ENCODE data around the gene STXBP6. TPM values are rescaled to one million over a fixed set of nuclear protein-coding genes. Genes with fewer than 3 reads are reported as not detected.

STXBP6 gene
- polyA plus RNA-seq, 2 donors, result 1.9 to 2.2 TPM

DNA sequence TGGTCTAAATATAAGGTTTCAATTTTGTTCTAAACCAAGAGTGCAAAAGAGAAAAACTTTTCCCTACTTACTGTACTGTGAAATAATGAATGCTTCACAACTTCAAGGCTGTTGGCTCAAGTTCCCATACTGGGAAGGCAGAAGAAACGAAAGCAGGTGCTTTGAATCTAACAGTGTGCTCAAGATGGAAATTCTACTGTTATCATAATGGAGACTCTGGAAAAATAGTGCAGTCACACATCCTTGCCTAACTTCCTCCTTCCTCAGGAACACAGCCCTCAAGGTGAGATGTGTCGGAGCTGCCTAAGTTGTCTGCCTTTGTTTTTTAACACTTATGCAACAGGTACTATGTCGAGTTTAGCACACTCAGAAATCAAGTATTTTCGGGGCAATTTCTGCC is 131.1 kb downstream of the STXBP6 start:
- no peak overlapping the region for H3K27ac ChIP-seq (ENCODE audit: low read depth in 2 of 2, low read length in 1 of 2)
- H3K9me3 ChIP-seq (ENCODE audit: control insufficient read depth in 2 of 2, insufficient read depth in 1 of 2, low read depth in 1 of 2, low read length in 1 of 2), result no peaks in the 10 kb centered on the region
- no peaks in the 10 kb centered on the region for H3K36me3 ChIP-seq (ENCODE audit: control insufficient read depth in 2 of 2, insufficient read depth in 2 of 2, low read length in 1 of 2)
- 59 to 68% methylated on average over 4 of the region's 4 CpGs for WGBS, 2 donors
- no peak overlapping the region for H3K4me3 ChIP-seq (ENCODE audit: low read depth in 1 of 2, low read length in 2 of 2)
- no peaks in the 10 kb centered on the region for H3K27me3 ChIP-seq (ENCODE audit: control insufficient read depth in 1 of 2, insufficient read depth in 2 of 2, low read length in 2 of 2)
- no peaks in the 10 kb centered on the region for H3K4me1 ChIP-seq (ENCODE audit: control insufficient read depth in 2 of 2, insufficient read depth in 2 of 2, low read length in 1 of 2)

DNA sequence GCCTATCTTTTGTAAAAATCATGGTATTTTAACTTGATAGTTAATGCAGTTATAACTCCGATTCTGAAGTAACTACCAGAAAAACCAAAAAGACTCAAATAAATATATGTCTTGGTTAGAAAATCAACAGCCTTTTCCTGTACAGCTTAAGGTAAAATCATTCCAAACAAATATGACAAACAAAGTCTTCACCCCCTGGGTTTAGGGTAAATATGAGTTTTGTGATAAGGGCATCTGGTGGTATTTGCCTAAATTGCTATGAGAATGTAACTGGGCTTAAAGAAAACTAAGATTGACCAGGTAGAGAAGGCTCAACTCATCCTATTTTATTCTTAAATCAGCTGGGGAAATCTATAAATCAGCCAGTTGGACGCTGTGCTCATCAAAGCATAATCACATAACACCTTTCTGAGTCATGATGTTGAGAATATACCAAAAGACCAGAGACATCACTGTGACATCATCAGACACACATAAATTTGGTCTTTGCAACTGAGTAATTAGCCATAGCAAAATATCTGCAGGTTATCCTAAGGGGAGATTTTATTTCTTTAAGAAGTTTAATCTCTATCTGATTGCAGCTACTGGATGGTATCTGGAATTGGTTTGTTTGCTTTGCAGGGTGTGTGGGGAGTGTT is 133.9 kb downstream of the STXBP6 start:
- H3K4me3 ChIP-seq (ENCODE audit: low read depth in 1 of 2, low read length in 2 of 2), result no peak overlapping the region
- no peaks in the 10 kb centered on the region for H3K9me3 ChIP-seq (ENCODE audit: control insufficient read depth in 2 of 2, insufficient read depth in 1 of 2, low read depth in 1 of 2, low read length in 1 of 2)
- H3K36me3 ChIP-seq (ENCODE audit: control insufficient read depth in 2 of 2, insufficient read depth in 2 of 2, low read length in 1 of 2), result no peaks in the 10 kb centered on the region
- no peaks in the 10 kb centered on the region for H3K27me3 ChIP-seq (ENCODE audit: control insufficient read depth in 1 of 2, insufficient read depth in 2 of 2, low read length in 2 of 2)
- no peak overlapping the region for H3K27ac ChIP-seq (ENCODE audit: low read depth in 2 of 2, low read length in 1 of 2)
- H3K4me1 ChIP-seq (ENCODE audit: control insufficient read depth in 2 of 2, insufficient read depth in 2 of 2, low read length in 1 of 2), result no peaks in the 10 kb centered on the region
- WGBS, 2 donors, result 68 to 70% methylated on average over 2 of the region's 2 CpGs

DNA sequence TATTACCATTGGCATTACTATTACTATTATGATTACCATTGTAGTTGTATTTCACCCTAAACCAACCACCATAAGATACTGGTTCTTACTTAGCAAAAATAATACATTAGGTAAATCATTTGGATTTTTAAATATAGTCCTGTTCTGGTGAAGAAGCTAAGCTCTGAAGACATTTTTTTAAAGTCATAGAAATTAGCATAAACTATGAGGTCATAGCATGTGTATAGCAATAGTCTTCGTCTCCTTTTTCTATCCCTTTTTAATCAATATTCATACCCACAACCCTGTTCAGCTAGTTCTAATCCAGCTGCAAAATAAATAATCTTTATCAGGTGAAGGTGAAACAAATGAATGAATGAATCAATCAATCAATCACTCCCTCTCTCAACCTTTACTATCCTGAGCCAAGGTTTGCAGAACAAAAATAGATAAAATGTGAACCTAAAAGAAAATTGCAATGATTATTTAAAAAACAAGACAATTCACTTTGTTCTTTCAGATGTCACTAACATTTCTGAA is 134.5 kb downstream of the STXBP6 start:
- WGBS, 2 donors, result 69 to 89% methylated on average over 1 of the region's 1 CpG
- H3K9me3 ChIP-seq (ENCODE audit: control insufficient read depth in 2 of 2, insufficient read depth in 1 of 2, low read depth in 1 of 2, low read length in 1 of 2), result no peaks in the 10 kb centered on the region
- H3K4me3 ChIP-seq (ENCODE audit: low read depth in 1 of 2, low read length in 2 of 2), result no peak overlapping the region

DNA sequence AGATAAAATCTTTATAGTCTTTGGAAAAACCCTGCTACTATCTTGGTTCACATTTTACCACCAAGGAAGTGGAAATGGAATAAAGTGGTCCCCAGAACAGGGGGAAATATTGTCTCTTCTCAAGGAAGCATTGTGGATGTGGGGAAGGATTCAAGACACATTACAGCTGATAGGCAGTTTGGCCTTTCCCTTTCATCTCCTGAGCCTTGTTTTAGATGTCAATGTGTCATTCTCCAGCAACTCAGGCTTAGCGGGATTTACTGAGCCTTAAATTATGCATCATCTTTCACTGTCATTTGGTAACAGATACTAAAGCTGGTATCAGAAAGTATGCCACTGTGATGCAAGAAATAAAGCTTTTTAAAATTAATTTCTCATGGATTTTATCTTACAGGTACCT is 136.2 kb downstream of the STXBP6 start:
- H3K4me3 ChIP-seq (ENCODE audit: low read depth in 1 of 2, low read length in 2 of 2), result no peak overlapping the region
- 68% methylated on average over 1 of the region's 1 CpG for WGBS, 2 donors
- H3K36me3 ChIP-seq (ENCODE audit: control insufficient read depth in 2 of 2, insufficient read depth in 2 of 2, low read length in 1 of 2), result no peaks in the 10 kb centered on the region
- H3K4me1 ChIP-seq (ENCODE audit: control insufficient read depth in 2 of 2, insufficient read depth in 2 of 2, low read length in 1 of 2), result no peaks in the 10 kb centered on the region
- no peaks in the 10 kb centered on the region for H3K27me3 ChIP-seq (ENCODE audit: control insufficient read depth in 1 of 2, insufficient read depth in 2 of 2, low read length in 2 of 2)
- no peak overlapping the region for H3K27ac ChIP-seq (ENCODE audit: low read depth in 2 of 2, low read length in 1 of 2)
- no peaks in the 10 kb centered on the region for H3K9me3 ChIP-seq (ENCODE audit: control insufficient read depth in 2 of 2, insufficient read depth in 1 of 2, low read depth in 1 of 2, low read length in 1 of 2)

More for the DNA sequence above, 134.5 kb downstream of the STXBP6 start:
- H3K4me1 ChIP-seq (ENCODE audit: control insufficient read depth in 2 of 2, insufficient read depth in 2 of 2, low read length in 1 of 2), result no peaks in the 10 kb centered on the region
- H3K27ac ChIP-seq (ENCODE audit: low read depth in 2 of 2, low read length in 1 of 2), result no peak overlapping the region
- H3K27me3 ChIP-seq (ENCODE audit: control insufficient read depth in 1 of 2, insufficient read depth in 2 of 2, low read length in 2 of 2), result no peaks in the 10 kb centered on the region
- H3K36me3 ChIP-seq (ENCODE audit: control insufficient read depth in 2 of 2, insufficient read depth in 2 of 2, low read length in 1 of 2), result no peaks in the 10 kb centered on the region

DNA sequence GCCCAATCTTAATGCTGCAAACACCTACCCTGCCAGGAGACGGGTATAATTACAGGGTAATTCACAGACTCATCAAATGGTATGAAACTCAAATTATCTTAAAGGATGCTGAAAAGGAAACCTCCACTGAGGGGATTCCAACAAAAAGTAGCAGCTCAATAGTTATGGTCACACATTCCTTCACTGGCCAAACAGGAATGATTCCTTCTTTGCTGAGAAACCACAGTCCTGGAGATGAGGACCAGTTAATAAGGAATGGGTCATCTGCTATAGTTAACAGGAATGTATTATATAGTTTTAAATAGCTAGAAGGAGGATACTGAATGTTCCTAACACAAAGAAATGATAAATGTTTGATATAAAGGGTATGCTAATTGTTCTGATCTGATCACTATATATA is 136.9 kb downstream of the STXBP6 start:
- Histone ChIP-seq H3K4me1 (ENCODE audit: control insufficient read depth in 2 of 2, insufficient read depth in 2 of 2, low read length in 1 of 2) (no peaks in the 10 kb centered on the region), H3K4me3 (ENCODE audit: low read depth in 1 of 2, low read length in 2 of 2) (no peak overlapping the region), H3K27me3 (ENCODE audit: control insufficient read depth in 1 of 2, insufficient read depth in 2 of 2, low read length in 2 of 2) (no peaks in the 10 kb centered on the region), H3K9me3 (ENCODE audit: control insufficient read depth in 2 of 2, insufficient read depth in 1 of 2, low read depth in 1 of 2, low read length in 1 of 2) (no peaks in the 10 kb centered on the region), H3K27ac (ENCODE audit: low read depth in 2 of 2, low read length in 1 of 2) (no peak overlapping the region), H3K36me3 (ENCODE audit: control insufficient read depth in 2 of 2, insufficient read depth in 2 of 2, low read length in 1 of 2) (no peaks in the 10 kb centered on the region)
- WGBS, 2 donors, result 88 to 93% methylated on average over 1 of the region's 1 CpG

DNA sequence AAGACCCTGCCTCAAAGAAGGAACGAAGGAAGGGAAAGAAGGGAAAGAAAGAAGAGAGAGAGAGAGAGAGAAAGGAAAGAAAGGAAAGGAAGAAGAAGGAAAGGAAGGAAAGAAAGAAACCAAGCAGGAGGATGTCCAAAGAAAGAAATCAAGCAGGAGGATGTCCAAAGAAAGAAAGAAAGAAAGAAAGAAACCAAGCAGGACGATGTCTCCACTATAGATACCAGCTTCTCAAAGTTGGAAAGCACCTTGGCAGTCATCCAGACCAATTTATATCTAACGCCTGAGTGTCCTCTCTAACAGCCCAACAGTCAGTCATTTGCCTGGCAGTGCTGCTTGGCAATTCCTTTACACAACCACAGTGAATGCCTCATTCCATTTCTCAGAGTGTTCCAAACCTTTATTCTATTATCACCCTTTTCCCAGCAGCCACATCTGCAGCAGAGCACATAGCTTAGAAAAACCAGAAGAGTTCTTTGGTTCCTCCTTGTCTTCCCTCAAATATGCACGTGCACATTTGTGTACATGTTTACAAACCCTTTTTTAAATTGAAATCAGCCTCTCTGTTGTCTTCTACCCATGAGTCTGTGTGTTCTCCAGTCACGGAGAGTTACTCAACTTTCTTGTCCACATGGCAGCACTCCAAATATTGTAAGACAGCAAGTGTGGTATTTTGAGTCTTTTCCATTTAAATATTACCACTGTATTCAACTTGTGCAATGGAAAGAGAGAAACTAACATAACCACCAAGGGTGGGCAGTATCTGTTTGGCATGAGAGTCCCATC is 138.4 kb downstream of the STXBP6 start:
- H3K4me1 ChIP-seq (ENCODE audit: control insufficient read depth in 2 of 2, insufficient read depth in 2 of 2, low read length in 1 of 2), result no peaks in the 10 kb centered on the region
- no peaks in the 10 kb centered on the region for H3K9me3 ChIP-seq (ENCODE audit: control insufficient read depth in 2 of 2, insufficient read depth in 1 of 2, low read depth in 1 of 2, low read length in 1 of 2)
- no peaks in the 10 kb centered on the region for H3K27me3 ChIP-seq (ENCODE audit: control insufficient read depth in 1 of 2, insufficient read depth in 2 of 2, low read length in 2 of 2)
- 28 to 33% methylated on average over 5 of the region's 5 CpGs for WGBS, 2 donors
- no peak overlapping the region for H3K27ac ChIP-seq (ENCODE audit: low read depth in 2 of 2, low read length in 1 of 2)
- H3K36me3 ChIP-seq (ENCODE audit: control insufficient read depth in 2 of 2, insufficient read depth in 2 of 2, low read length in 1 of 2), result no peaks in the 10 kb centered on the region
- no peak overlapping the region for H3K4me3 ChIP-seq (ENCODE audit: low read depth in 1 of 2, low read length in 2 of 2)

DNA sequence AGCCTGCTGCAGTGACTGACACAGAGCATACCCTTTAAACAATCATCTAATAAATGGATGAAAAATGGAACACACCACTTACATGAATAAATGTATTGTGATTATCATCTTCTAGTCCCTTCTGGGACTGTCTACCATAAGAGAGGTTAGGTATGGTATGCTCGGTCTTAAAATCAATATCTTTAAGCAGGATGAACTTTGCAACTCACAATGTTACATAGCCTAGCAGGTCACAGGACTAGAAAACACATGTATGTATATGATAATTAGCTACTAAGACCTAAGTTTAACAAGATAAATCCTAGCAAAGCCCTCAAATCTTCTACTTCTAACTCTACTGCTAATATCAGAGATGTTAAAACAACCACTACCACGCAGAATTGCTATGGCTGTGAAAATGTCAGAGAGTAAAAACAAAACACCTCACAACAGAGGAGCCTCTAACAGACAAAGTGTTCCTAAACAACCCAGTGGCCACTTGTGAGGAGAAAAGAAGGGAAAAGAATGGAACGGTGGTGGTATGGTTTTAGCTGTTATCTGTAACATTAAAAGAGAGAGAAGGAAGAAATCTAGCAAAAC is 139.4 kb downstream of the STXBP6 start:
- Histone ChIP-seq H3K36me3 (ENCODE audit: control insufficient read depth in 2 of 2, insufficient read depth in 2 of 2, low read length in 1 of 2) (no peaks in the 10 kb centered on the region), H3K4me1 (ENCODE audit: control insufficient read depth in 2 of 2, insufficient read depth in 2 of 2, low read length in 1 of 2) (no peaks in the 10 kb centered on the region), H3K4me3 (ENCODE audit: low read depth in 1 of 2, low read length in 2 of 2) (no peak overlapping the region), H3K27me3 (ENCODE audit: control insufficient read depth in 1 of 2, insufficient read depth in 2 of 2, low read length in 2 of 2) (no peaks in the 10 kb centered on the region), H3K27ac (ENCODE audit: low read depth in 2 of 2, low read length in 1 of 2) (no peak overlapping the region), H3K9me3 (ENCODE audit: control insufficient read depth in 2 of 2, insufficient read depth in 1 of 2, low read depth in 1 of 2, low read length in 1 of 2) (no peaks in the 10 kb centered on the region)
- WGBS, 2 donors, result 84 to 91% methylated on average over 3 of the region's 3 CpGs

DNA sequence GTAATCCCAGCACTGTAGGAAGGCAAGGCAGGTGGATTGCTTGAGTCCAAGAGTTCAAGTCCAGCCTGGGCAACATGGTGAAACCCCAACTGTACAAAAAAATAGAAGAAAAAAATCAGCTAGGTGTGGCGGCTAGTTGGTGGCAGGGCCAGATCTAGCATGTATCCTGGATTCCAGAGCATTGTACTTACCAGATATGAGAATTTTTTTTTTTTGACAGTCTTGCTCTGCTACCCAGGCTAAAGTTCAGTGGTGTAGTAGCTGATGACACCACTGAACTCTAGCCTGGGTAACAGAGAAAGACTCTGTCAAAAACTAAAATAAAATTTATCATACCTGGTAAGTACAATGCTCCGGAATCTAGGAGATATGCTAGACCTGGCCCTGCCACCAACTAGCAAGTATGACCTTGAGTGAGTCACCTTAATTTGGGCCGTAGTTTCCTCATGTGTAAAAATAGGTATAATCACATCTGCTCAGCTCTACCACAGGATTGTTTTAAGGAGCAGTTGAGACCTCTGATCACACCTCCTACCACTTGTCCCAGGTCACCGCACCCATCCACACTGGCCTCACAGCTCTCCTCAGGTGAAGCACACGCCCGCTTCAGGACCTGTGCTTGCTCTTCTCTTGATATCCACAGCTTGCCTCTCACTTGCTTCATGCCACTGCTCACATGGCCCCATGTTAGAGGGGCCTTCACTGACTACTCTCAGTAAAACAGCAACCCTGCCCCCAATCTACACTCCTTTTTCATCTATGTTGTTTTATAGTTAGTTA is 140.2 kb downstream of the STXBP6 start:
- Histone ChIP-seq H3K4me3 (ENCODE audit: low read depth in 1 of 2, low read length in 2 of 2) (no peak overlapping the region), H3K36me3 (ENCODE audit: control insufficient read depth in 2 of 2, insufficient read depth in 2 of 2, low read length in 1 of 2) (no peaks in the 10 kb centered on the region), H3K27me3 (ENCODE audit: control insufficient read depth in 1 of 2, insufficient read depth in 2 of 2, low read length in 2 of 2) (no peaks in the 10 kb centered on the region), H3K4me1 (ENCODE audit: control insufficient read depth in 2 of 2, insufficient read depth in 2 of 2, low read length in 1 of 2) (no peaks in the 10 kb centered on the region), H3K27ac (ENCODE audit: low read depth in 2 of 2, low read length in 1 of 2) (no peak overlapping the region), H3K9me3 (ENCODE audit: control insufficient read depth in 2 of 2, insufficient read depth in 1 of 2, low read depth in 1 of 2, low read length in 1 of 2) (no peaks in the 10 kb centered on the region)
- 86 to 95% methylated on average over 6 of the region's 6 CpGs for WGBS, 2 donors

DNA sequence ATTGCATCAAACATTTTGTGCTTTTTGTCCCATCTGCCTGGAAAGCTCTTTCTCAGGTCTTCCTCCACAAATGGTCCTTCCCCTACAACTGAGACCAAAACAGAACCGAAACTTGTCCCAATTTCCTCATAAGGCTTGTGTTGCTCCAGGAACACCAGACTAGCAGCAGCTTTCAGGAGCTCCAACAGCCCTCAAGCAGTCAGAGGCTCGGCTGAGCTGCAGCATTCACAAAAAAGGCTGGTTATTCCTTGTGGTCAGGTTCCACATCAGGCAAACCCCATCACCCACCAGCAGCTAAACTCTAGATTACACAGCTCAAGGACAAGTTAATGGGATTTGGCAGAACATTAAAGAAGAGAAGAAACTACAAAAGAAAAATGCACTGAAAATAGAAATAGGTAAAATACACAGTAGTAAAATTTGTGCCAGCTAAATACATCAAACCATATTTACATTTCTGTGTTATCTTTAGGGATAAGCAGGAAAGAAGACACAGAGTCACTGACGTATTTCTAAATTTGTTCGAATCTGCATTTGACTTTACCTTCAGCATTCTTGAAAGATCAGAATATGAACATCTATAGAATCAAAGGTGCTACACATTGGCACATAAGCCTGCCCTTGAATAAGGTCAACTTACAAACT is 141.2 kb downstream of the STXBP6 start:
- no peaks in the 10 kb centered on the region for H3K36me3 ChIP-seq (ENCODE audit: control insufficient read depth in 2 of 2, insufficient read depth in 2 of 2, low read length in 1 of 2)
- H3K9me3 ChIP-seq (ENCODE audit: control insufficient read depth in 2 of 2, insufficient read depth in 1 of 2, low read depth in 1 of 2, low read length in 1 of 2), result no peaks in the 10 kb centered on the region
- 73 to 77% methylated on average over 4 of the region's 4 CpGs for WGBS, 2 donors
- H3K27ac ChIP-seq (ENCODE audit: low read depth in 2 of 2, low read length in 1 of 2), result no peak overlapping the region
- no peaks in the 10 kb centered on the region for H3K27me3 ChIP-seq (ENCODE audit: control insufficient read depth in 1 of 2, insufficient read depth in 2 of 2, low read length in 2 of 2)
- no peak overlapping the region for H3K4me3 ChIP-seq (ENCODE audit: low read depth in 1 of 2, low read length in 2 of 2)
- no peaks in the 10 kb centered on the region for H3K4me1 ChIP-seq (ENCODE audit: control insufficient read depth in 2 of 2, insufficient read depth in 2 of 2, low read length in 1 of 2)

Measured in esophagus (tissue), 2 donors.